ENCODE data around the gene RFX8.

DNA sequence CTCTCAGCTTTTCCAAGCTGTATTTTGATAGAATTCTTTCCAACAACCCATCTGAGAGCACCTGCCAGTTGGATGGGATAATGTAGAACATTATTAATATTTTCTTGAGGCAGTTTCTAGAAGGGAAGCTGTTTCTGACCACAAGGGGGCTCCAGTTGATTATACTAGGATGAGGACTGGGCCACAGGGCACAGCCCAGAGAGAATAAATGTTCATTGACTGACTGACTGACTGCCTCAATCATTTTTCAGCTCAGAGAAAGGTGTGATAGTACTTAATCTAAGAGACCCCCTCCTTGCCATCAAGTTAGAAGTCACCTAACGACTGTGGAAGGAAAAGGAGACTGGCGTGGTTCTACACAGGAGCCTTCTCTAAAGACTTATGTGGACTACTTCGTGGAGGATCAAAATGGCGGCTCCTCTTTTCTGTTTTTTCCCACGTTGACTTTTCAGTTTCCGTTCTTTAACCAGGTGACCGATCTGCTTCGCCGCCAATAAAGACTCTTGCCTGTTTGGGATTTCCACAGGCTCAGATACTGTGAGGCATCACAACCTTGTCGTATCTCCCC lies 55.7 kb downstream of the RFX8 start:
- TF ChIP-seq POLR2AphosphoS5 (IDR thresholded peaks at IDR 0.05), result no peak
- TF ChIP-seq, protein P1, sequence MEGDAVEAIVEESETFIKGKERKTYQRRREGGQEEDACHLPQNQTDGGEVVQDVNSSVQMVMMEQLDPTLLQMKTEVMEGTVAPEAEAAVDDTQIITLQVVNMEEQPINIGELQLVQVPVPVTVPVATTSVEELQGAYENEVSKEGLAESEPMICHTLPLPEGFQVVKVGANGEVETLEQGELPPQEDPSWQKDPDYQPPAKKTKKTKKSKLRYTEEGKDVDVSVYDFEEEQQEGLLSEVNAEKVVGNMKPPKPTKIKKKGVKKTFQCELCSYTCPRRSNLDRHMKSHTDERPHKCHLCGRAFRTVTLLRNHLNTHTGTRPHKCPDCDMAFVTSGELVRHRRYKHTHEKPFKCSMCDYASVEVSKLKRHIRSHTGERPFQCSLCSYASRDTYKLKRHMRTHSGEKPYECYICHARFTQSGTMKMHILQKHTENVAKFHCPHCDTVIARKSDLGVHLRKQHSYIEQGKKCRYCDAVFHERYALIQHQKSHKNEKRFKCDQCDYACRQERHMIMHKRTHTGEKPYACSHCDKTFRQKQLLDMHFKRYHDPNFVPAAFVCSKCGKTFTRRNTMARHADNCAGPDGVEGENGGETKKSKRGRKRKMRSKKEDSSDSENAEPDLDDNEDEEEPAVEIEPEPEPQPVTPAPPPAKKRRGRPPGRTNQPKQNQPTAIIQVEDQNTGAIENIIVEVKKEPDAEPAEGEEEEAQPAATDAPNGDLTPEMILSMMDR (IDR thresholded peaks at IDR 0.05), result peak; percentile 32 to 73 (median 64)
